ENCODE results near the gene INAFM1.

The INAFM1 gene

GRCh38 chr19:47274071-47274890 is at the start of gene INAFM1:
INAFM1 (plus strand) TSS chr19:47274885; CDS start chr19:47274920, 35 bp downstream.
- DNase-seq (ENCODE audit: low spot score): peak; percentile 83

- DNase-seq (ENCODE audit: low spot score): peak; percentile 90
These were observed 48.8 kb upstream of the INAFM1 start for GRCh38 chr19:47225746-47226425.

- DNase-seq (ENCODE audit: low spot score): peak; percentile 71
These were observed 48.0 kb upstream of the INAFM1 start for GRCh38 chr19:47226426-47227351.

- peak; percentile 85 for DNase-seq (ENCODE audit: low spot score)
These were observed 47.1 kb upstream of the INAFM1 start for GRCh38 chr19:47227352-47228167.

- no peak for DNase-seq (ENCODE audit: low spot score)
These were observed 46.3 kb upstream of the INAFM1 start for GRCh38 chr19:47228168-47228936.

GRCh38 chr19:47228937-47229675 is 45.6 kb upstream of the INAFM1 start:
- no peak for DNase-seq (ENCODE audit: low spot score)

- DNase-seq (ENCODE audit: low spot score): no peak
These were observed 45.0 kb upstream of the INAFM1 start for GRCh38 chr19:47229676-47230053.

- no peak for DNase-seq (ENCODE audit: low spot score)
These were observed 44.4 kb upstream of the INAFM1 start for GRCh38 chr19:47230054-47230920.

- DNase-seq (ENCODE audit: low spot score): no peak
These were observed 43.8 kb upstream of the INAFM1 start, which contains the start of gene BBC3 for GRCh38 chr19:47230921-47231214. BBC3 (minus strand) TSS chr19:47231199; CDS start chr19:47228431, 2,768 bp downstream.

GRCh38 chr19:47231215-47232054 is 43.2 kb upstream of the INAFM1 start:
- peak; percentile 62 for DNase-seq (ENCODE audit: low spot score)

GRCh38 chr19:47232422-47233211 is 42.1 kb upstream of the INAFM1 start:
- DNase-seq (ENCODE audit: low spot score): no peak

- no peak for DNase-seq (ENCODE audit: low spot score)
These were observed 38.5 kb upstream of the INAFM1 start for GRCh38 chr19:47236072-47236675.

- DNase-seq (ENCODE audit: low spot score): no peak
These were observed 35.5 kb upstream of the INAFM1 start for GRCh38 chr19:47239152-47239551.

GRCh38 chr19:47239610-47240296 is 34.9 kb upstream of the INAFM1 start:
- no peak for DNase-seq (ENCODE audit: low spot score)

- DNase-seq (ENCODE audit: low spot score): no peak
These were observed 34.1 kb upstream of the INAFM1 start for GRCh38 chr19:47240556-47240955.

Measured in COLO829 (cell line).